Measurements from ENCODE around the gene C11orf98.
"Not testable (repeated sequence)": the region's sequence is repeated elsewhere in the genome, so short reads cannot be mapped to it uniquely, and the experiment has no call there.

- not testable (repeated sequence) for TF ChIP-seq CTCF (IDR thresholded peaks at IDR 0.05; ENCODE audit: low read depth, low read length, poor library complexity, severe bottlenecking); EZH2phosphoT487 (IDR thresholded peaks at IDR 0.05; ENCODE audit: borderline replicate concordance, low read length)
These were observed 14.7 kb downstream of the C11orf98 start for GRCh38 chr11:62650283-62650682.
